IMR-90 (cell line): Measurements from ENCODE around the gene CDH13. TPM values are rescaled to one million over a fixed set of nuclear protein-coding genes. Genes with fewer than 3 reads are reported as not detected.

Source experiments
- ATAC-seq: fragments of 200-7000 bp; cut with Tn5 transposase; 2 replicates; pipeline ENCODE4 v1.9.1; 2020; ENCODE audit warnings: low read depth, mild to moderate bottlenecking, moderate library complexity
- BruUV-seq: library from RNA; stranded (reverse); fragments of 400-500 nt; replicated peaks from 2 replicates; lab custom pipeline; 2021; lab: Mats Ljungman, UMichigan
- CTCF ChIA-PET: fragments of 300-600 bp; formaldehyde crosslinking; extraction: SDS; loops from one replicate; lab custom pipeline; 2021; ENCODE audit warnings: antibody characterized with exemption; lab: Yijun Ruan, JAX
- POLR2A ChIA-PET: fragments of 300-600 bp; sonication (Branson Sonifier 250); formaldehyde crosslinking; loops from one replicate; lab custom pipeline; 2022; ENCODE audit warnings: antibody characterized with exemption; ENCODE audit not compliant: unreplicated experiment; lab: Charles Lee
- DNase-seq: peaks from one replicate; pipeline ENCODE4 v3.0.0; 2013
- H2AFZ ChIP-seq: replicated peaks from 2 replicates; pipeline ENCODE3; 2013; ENCODE audit warnings: low read length, mild to moderate bottlenecking; ENCODE audit not compliant: poor library complexity
- H2AK5ac ChIP-seq: 2 replicates; pipeline ENCODE4 v1.6.1; 2013; ENCODE audit warnings: low read depth, low read length, inconsistent platforms
- H2AK9ac ChIP-seq: replicated peaks from 2 replicates; pipeline ENCODE3; 2013; ENCODE audit warnings: mild to moderate bottlenecking, low read depth, low read length, moderate library complexity; ENCODE audit not compliant: poor library complexity
- H2BK120ac ChIP-seq: 2 replicates; pipeline ENCODE4 v1.6.1; 2013; ENCODE audit warnings: low read depth, low read length, inconsistent platforms
- H2BK15ac ChIP-seq: 3 replicates; pipeline ENCODE4 v1.6.1; 2013; ENCODE audit warnings: low read depth, low read length, inconsistent platforms
- H2BK20ac ChIP-seq: 2 replicates; pipeline ENCODE4 v1.6.1; 2013; ENCODE audit warnings: low read depth, mild to moderate bottlenecking, inconsistent platforms, low read length, moderate library complexity
- H2BK5ac ChIP-seq: 2 replicates; pipeline ENCODE4 v1.6.1; 2013; ENCODE audit warnings: mild to moderate bottlenecking, low read depth, low read length, inconsistent platforms; ENCODE audit not compliant: poor library complexity, severe bottlenecking
- H3K14ac ChIP-seq: replicated peaks from 2 replicates; pipeline ENCODE4 v1.6.1; 2013; ENCODE audit warnings: low read depth, low read length, inconsistent platforms
- H3K18ac ChIP-seq: 2 replicates; pipeline ENCODE4 v1.6.1; 2013; ENCODE audit warnings: low read depth, low read length, control low read depth
- H3K23ac ChIP-seq: 2 replicates; pipeline ENCODE4 v1.6.1; 2013; ENCODE audit warnings: low read depth, low read length, inconsistent platforms
- H3K27ac ChIP-seq: 2 replicates; pipeline ENCODE4 v1.5.1; 2013; ENCODE audit warnings: mild to moderate bottlenecking, control low read depth, low read length; ENCODE audit not compliant: insufficient read depth
- H3K27me3 ChIP-seq: 2 replicates; pipeline ENCODE4 v1.6.1; 2013; ENCODE audit warnings: low read length; ENCODE audit not compliant: control insufficient read depth, insufficient read depth
- H3K36me3 ChIP-seq: 2 replicates; pipeline ENCODE4 v1.6.1; 2013; ENCODE audit warnings: low read length, mixed read lengths; ENCODE audit not compliant: control insufficient read depth, insufficient read depth
- H3K4ac ChIP-seq: 2 replicates; pipeline ENCODE4 v1.6.1; 2013; ENCODE audit warnings: low read depth, low read length, inconsistent platforms
- H3K4me1 ChIP-seq: 2 replicates; pipeline ENCODE4 v1.6.1; 2013; ENCODE audit warnings: low read length, mixed read lengths; ENCODE audit not compliant: control insufficient read depth, insufficient read depth
- H3K4me2 ChIP-seq: 2 replicates; pipeline ENCODE4 v1.6.1; 2013; ENCODE audit warnings: low read depth, mild to moderate bottlenecking, control low read depth, low read length, moderate library complexity
- H3K4me3 ChIP-seq: 2 replicates; pipeline ENCODE4 v1.5.1; 2013; ENCODE audit warnings: low read depth, mild to moderate bottlenecking, control low read depth, low read length, moderate library complexity; ENCODE audit not compliant: insufficient read depth
- H3K56ac ChIP-seq: 2 replicates; pipeline ENCODE4 v1.6.1; 2013; ENCODE audit warnings: low read length, inconsistent platforms; ENCODE audit not compliant: insufficient read depth; ENCODE audit errors: extremely low read depth
- H3K79me1 ChIP-seq, 2 experiments: 2 replicates each; pipeline ENCODE4 v1.6.1; 2013; ENCODE audit warnings: low read length in 2 of 2, inconsistent platforms in 1 of 2, low read depth in 1 of 2
- H3K9ac ChIP-seq: 2 replicates; pipeline ENCODE4 v1.6.1; 2013; ENCODE audit warnings: low read depth, low read length, control low read depth
- H3K9me1 ChIP-seq: 2 replicates; pipeline ENCODE4 v1.6.1; 2013; ENCODE audit warnings: low read length, inconsistent platforms; ENCODE audit not compliant: insufficient read depth
- H3K9me3 ChIP-seq: 2 replicates; pipeline ENCODE4 v1.6.1; 2013; ENCODE audit warnings: low read length; ENCODE audit not compliant: control insufficient read depth, insufficient read depth
- H4K20me1 ChIP-seq: 2 replicates; pipeline ENCODE4 v1.6.1; 2013; ENCODE audit warnings: low read length, inconsistent platforms; ENCODE audit not compliant: insufficient read depth
- H4K5ac ChIP-seq: 2 replicates; pipeline ENCODE4 v1.6.1; 2013; ENCODE audit warnings: mild to moderate bottlenecking, low read depth, low read length, control low read depth
- H4K8ac ChIP-seq, 2 experiments: 2 replicates each; pipeline ENCODE4 v1.6.1; 2013; ENCODE audit warnings: low read depth in 2 of 2, low read length in 2 of 2, control low read depth in 1 of 2, inconsistent platforms in 1 of 2
- H4K91ac ChIP-seq: 2 replicates; pipeline ENCODE4 v1.6.1; 2013; ENCODE audit warnings: low read depth, low read length, inconsistent platforms; ENCODE audit not compliant: insufficient read depth
- BHLHE40 ChIP-seq: fragments of 150-350 bp; IDR thresholded peaks from 2 replicates; pipeline ENCODE4 v1.6.1; 2016; ENCODE audit warnings: mild to moderate bottlenecking, low read depth, low read length
- FOS ChIP-seq: fragments of 150-350 bp; IDR thresholded peaks from 2 replicates; pipeline ENCODE4 v1.6.1; 2016; ENCODE audit warnings: low read depth, low read length
- MAFK ChIP-seq: IDR thresholded peaks from 2 replicates; pipeline ENCODE4 v1.6.1; 2012; ENCODE audit warnings: low read depth, low read length, improper control_type of control experiment
- MAZ ChIP-seq: IDR thresholded peaks from 2 replicates; pipeline ENCODE4 v1.6.1; 2012; ENCODE audit warnings: low read depth, mild to moderate bottlenecking, low read length, improper control_type of control experiment, moderate library complexity, borderline replicate concordance
- MXI1 ChIP-seq: IDR thresholded peaks from 2 replicates; pipeline ENCODE4 v1.6.1; 2012; ENCODE audit warnings: low read depth, mild to moderate bottlenecking, low read length, moderate library complexity, borderline replicate concordance
- RAD21 ChIP-seq: IDR thresholded peaks from 2 replicates; pipeline ENCODE4 v1.6.1; 2012; ENCODE audit warnings: low read length, improper control_type of control experiment
- RCOR1 ChIP-seq: IDR thresholded peaks from 2 replicates; pipeline ENCODE4 v1.6.1; 2012; ENCODE audit warnings: mild to moderate bottlenecking, low read length, improper control_type of control experiment; ENCODE audit not compliant: insufficient replicate concordance
- USF2 ChIP-seq: fragments of 150-350 bp; IDR thresholded peaks from 2 replicates; pipeline ENCODE4 v1.6.1; 2017; ENCODE audit warnings: mild to moderate bottlenecking, antibody characterized with exemption, low read length, low read depth
- WGBS, 2 experiments: methylation state at CpG; one replicate each; pipeline versions ENCODE4 v1.1.5 to v1.1.7; 2013; ENCODE audit warnings: missing lambda C conversion rate in 2 of 2; ENCODE audit not compliant: insufficient read length in 1 of 2; ENCODE audit errors: extremely low coverage in 2 of 2; 5-methylcytosine and 5-hydroxymethylcytosine counted together
- dilution Hi-C: fragments of 300-500 bp; cut with HindIII; formaldehyde crosslinking; loops from one replicate; pipeline ENCODE4 v1.14.3; 2018; ENCODE audit warnings: low sequenced_read_pairs; ENCODE audit not compliant: unreplicated experiment
- in situ Hi-C: fragments of 300-500 bp; cut with MboI; formaldehyde crosslinking; loops from 3 replicates; pipeline ENCODE4 v1.14.3; 2019; ENCODE audit warnings: low sequenced_read_pairs, inconsistent platforms, mixed read lengths
- intact Hi-C: fragments of 100-400 bp; cut with micrococcal nuclease; formaldehyde crosslinking; loops from 2 replicates; pipeline ENCODE4 v1.10.0; 2022
- polyA plus RNA-seq, 3 experiments: library from polyadenylated mRNA; depleted of rRNA; stranded (reverse); fragments of >200 nt; gene quantifications; 2 replicates each; pipeline ENCODE4 v1.2.3, GENCODE V29; 2012; ENCODE audit warnings: low replicate concordance in 1 of 3
- total RNA-seq: library from RNA; depleted of rRNA; stranded (reverse); fragments of >200 nt; gene quantifications from 2 replicates; pipeline ENCODE4 v1.2.3, GENCODE V29; 2012
- TF ChIP-seq, protein P1 (sequence below): fragments of 150-350 bp; IDR thresholded peaks from 2 replicates; pipeline ENCODE4 v1.6.1; 2016; ENCODE audit warnings: low read depth, mild to moderate bottlenecking, low read length, moderate library complexity, borderline replicate concordance

CDH13 gene
- total and polyA plus RNA-seq, 2 of the 4 experiments (the other 2 are of a cell fraction) = 61.6 to 74.7 TPM

DNA sequence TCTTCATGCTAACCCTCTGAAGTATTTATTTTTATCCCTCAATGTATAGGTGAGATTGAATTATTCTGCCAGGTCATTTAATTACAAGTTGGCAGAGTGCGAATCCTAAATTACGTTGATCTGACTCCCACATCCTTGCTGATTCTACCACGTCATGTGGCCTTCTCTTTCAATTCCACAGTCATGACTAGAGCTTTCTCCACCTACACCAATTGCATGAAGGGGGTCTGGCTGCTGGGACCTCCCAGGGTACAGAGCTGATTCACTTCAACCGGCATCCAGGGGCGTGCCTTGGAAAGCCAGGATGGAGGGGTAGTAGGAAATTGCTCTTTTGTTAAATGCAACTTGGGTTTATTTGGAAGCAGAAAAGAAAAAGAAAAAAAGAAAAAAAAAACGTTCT is 41.1 kb upstream of the CDH13 start:
- Histone ChIP-seq H2BK120ac (peak overlapping the region; percentile 59; the same call in 1 of the 2 replicates), H2AFZ (peak overlapping the region; percentile 34), H3K27ac (no peak overlapping the region), H3K56ac (no peak overlapping the region), H4K91ac (no peak overlapping the region), H3K36me3 (no peaks in the 10 kb centered on the region), H3K4me3 (no peak overlapping the region), H3K18ac (no peak overlapping the region), H3K9me3 (no peaks in the 10 kb centered on the region), H2BK5ac (peak overlapping the region; percentile 30), H3K79me1 (no peaks in the 10 kb centered on the region), H3K14ac (no peak overlapping the region), H3K27me3 (no peaks in the 10 kb centered on the region), H4K8ac (no peak overlapping the region), H4K5ac (no peak overlapping the region), H2BK20ac (peak overlapping the region; percentile 62; the same call in 1 of the 2 replicates), H2AK5ac (no peak overlapping the region), H2AK9ac (no peak overlapping the region), H3K9ac (no peak overlapping the region), H2BK15ac (no peak overlapping the region), H3K4me2 (no peak overlapping the region), H3K23ac (0 out of 2 replicates have a peak overlapping the region, but pooled peaks have one; percentile 40), H3K4me1 (no peaks in the 10 kb centered on the region; the same call in 1 of the 2 replicates), H3K4ac (no peak overlapping the region), H3K9me1 (no peaks in the 10 kb centered on the region), H4K20me1 (no peaks in the 10 kb centered on the region)
- CTCF ChIA-PET = no interaction called here
- ATAC-seq (peak; percentile 84), DNase-seq (peak; percentile 88)
- WGBS, 2 experiments = no CpG with 5 or more reads among the region's 6 CpGs
- POLR2A ChIA-PET = no interaction called here
- dilution Hi-C loops = no loop called here
- TF ChIP-seq USF2 = peak; percentile 60; the same call in 1 of the 2 replicates
- TF ChIP-seq RAD21 = no peak
- TF ChIP-seq MAZ = no peak
- TF ChIP-seq MAFK = 0 out of 2 replicates have a peak, but pooled peaks have one; percentile 17
- TF ChIP-seq FOS = peak; percentile 34; the same call in 1 of the 2 replicates
- peak; percentile 30 for TF ChIP-seq RCOR1
- no peak for TF ChIP-seq MXI1
- TF ChIP-seq, protein P1, sequence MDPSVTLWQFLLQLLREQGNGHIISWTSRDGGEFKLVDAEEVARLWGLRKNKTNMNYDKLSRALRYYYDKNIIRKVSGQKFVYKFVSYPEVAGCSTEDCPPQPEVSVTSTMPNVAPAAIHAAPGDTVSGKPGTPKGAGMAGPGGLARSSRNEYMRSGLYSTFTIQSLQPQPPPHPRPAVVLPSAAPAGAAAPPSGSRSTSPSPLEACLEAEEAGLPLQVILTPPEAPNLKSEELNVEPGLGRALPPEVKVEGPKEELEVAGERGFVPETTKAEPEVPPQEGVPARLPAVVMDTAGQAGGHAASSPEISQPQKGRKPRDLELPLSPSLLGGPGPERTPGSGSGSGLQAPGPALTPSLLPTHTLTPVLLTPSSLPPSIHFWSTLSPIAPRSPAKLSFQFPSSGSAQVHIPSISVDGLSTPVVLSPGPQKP = no peak
- TF ChIP-seq BHLHE40 = no peak
- in situ Hi-C loops = no loop called here
- intact Hi-C loops = no loop called here
- BruUV-seq = no TSS peak
